Hippocampal formation (tissue), 2 donors: Measurements from ENCODE around the gene JSRP1.

Source experiments
- DNase-seq, 2 donors: peaks; one replicate each; lab custom pipeline; 2025; lab: John Stamatoyannopoulos, UW

JSRP1 gene, protein sequence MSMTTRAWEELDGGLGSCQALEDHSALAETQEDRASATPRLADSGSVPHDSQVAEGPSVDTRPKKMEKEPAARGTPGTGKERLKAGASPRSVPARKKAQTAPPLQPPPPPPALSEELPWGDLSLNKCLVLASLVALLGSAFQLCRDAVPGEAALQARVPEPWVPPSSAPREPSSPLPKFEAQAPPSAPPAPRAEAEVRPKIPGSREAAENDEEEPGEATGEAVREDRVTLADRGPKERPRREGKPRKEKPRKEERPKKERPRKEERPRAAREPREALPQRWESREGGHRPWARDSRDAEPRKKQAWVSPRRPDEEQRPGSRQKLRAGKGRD

GRCh38 chr19:2255982-2256685 lies at the start of gene JSRP1:
TSS of gene JSRP1 (minus strand) at chr19:2256417. CDS start at chr19:2255314, 1,103 bp downstream.
- no peak for DNase-seq

GRCh38 chr19:2305452-2306280 lies 49.4 kb upstream of the JSRP1 start:
- DNase-seq: no peak

DNA sequence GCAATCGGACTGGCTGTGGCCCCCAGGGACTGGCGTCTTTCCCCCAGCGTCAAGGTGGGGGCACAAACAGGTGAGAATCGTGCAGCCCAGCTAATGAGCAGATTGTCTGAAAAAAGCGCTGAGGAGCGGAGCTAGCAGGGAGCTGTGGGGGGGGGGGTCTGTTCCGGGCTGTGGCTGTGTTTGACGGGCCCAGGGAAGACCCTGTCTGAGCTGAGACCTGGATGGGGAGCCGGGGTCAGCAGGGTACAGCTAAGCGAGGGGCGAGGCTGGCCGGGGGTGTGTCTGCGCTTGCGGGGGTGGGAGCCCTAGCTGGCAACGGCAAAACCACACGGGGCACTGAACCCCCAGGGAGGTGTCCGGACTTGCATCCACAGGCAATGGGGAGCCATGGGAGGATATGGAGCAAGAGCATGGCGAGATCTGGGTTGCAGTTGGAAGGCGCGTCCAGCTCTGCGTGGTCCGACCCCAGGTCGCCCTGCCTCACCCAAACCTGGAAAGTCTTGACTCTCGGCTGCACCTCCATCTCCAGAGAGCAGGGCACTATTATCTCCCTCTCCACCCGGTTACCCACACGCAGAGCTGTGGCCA lies 47.1 kb upstream of the JSRP1 start:
- no peak for DNase-seq

- no peak for DNase-seq
These were observed 46.3 kb upstream of the JSRP1 start for GRCh38 chr19:2302319-2303210.

DNA sequence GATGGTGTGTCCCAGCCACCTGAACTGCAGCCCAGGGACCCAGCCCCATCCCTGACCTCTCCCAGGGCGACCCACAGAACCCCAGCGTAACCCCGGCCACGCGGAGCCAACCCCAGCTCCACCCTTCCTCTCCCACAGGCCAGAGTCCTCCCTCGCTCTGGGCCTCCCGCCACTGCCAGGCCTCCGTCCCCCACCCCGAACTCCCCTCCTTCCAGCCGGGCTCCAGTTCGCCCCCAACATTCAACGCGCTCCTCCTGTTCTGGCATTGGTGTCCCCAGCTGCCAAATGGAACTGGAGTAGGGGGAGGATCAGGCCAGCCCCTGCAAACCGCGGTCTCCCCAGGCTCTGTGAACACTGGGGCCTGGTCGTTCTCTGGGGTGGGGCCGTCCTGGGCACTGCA lies 44.3 kb upstream of the JSRP1 start:
- DNase-seq: no peak

DNA sequence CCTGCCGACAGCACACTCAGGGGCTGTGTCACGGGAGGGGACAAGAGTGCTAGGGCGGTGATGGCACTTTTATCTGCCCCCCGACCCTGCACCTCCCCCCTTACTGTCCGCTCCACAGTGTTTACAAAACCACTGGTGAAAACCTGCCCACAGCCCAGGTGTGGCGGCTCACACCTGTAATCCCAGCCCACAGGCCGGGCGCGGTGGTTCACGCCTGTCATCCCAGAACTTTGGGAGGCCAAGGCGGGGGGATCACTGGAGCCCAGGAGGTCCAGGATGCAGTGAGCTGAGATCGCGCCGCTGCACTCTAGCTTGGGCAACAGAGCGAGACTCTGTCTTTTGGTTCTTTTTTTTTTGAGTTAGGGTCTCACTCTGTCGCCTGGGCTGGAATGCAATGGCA lies 39.9 kb upstream of the JSRP1 start:
- no peak for DNase-seq

DNA sequence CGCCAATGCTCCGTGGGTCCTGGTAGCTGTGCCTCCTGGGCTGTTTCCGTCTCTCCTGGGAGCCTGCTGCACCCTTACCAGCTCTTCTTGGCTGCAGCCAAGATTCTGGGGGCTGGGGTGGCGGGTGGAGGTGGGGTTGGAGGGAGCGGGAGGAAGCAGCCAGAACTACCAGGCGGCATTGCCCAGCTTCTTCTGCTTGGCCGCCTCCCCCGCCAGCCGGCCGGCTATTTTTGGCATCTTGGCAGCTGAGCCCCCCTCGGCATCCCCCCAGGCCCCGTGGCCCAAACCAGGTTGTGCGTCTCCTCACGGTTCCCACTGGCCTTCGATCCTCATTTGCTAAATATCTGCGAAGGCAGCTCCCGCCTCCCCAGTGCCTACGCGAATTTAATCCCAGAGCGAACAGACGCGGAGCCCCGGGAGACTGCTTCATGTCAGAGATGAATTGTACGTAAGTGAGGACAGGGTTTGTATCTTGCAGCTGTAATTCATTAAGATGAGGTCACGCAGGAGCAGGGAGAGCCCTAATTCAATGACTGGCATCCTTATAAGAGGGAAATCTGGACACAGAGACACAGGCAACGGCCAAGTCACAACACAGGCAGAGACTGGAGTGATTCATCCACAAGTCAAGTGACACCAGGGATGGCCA lies 38.6 kb upstream of the JSRP1 start:
- peak; percentile 11 to 47 for DNase-seq

DNA sequence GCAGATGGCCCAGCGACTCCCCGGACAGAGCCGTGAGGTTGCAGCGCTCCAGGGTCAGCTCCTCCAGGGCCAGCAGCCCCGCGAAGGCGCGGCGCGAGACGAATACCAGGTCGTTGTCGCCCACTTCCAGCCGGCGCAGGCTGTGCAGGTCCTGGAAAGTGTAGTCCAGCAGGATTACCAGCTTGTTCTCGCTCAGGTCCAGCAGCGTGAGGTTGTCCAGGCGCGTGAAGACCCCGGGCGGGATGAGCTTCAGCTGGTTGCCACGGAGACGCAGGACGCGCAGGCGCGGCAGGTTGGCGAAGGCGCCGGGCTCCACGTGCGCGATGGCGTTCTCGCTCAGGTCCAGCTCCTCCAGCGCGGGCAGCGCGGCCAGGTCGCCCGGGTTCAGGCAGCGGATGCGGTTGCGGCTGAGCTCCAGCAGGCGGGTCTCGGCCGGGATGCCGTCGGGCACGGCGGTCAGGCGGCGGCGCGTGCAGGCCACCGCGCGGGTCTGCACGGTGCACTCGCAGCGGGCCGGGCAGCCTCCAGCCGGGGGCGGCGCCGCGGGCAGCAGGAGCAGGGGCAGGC lies 35.1 kb upstream of the JSRP1 start:
- DNase-seq: no peak

GRCh38 chr19:2290441-2291184 lies 34.4 kb upstream of the JSRP1 start:
- no peak for DNase-seq

DNA sequence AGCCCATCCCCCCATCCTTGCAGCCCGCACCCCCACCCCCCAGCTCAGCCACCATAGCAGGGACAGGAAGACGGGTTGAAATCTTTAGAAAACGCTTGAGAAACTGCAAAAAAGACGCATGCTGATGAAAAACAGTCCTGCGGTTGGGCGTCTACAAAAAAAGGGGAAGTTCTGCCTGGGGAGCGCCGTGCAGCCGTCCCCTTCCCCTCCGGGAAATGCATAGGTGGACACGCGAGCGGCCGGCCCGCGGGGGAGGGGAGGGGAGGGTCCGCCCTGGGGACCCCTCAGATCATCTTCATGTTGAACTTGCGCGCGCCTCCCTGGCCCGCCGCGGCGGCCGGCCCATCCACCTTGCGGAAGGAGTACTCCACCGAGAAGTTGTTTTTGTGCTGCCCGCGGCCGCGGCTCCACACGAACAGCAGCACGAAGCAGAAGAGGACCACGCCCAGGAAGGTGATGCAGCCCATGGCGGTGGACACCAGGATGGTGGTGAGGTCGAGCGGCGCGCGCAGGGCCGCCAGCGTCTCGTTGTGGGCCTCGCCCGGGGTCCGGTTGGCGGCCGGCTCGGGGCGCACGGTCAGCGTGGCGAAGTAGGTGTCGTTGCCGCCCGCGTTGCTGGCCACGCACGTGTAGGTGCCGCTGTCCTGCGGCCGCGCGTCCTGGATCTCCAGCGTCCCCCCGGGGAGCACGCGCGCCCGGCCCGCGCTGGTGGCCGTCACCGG lies 33.7 kb upstream of the JSRP1 start:
- no peak for DNase-seq

- DNase-seq: no peak
These were observed 32.8 kb upstream of the JSRP1 start for GRCh38 chr19:2288818-2289713.

DNA sequence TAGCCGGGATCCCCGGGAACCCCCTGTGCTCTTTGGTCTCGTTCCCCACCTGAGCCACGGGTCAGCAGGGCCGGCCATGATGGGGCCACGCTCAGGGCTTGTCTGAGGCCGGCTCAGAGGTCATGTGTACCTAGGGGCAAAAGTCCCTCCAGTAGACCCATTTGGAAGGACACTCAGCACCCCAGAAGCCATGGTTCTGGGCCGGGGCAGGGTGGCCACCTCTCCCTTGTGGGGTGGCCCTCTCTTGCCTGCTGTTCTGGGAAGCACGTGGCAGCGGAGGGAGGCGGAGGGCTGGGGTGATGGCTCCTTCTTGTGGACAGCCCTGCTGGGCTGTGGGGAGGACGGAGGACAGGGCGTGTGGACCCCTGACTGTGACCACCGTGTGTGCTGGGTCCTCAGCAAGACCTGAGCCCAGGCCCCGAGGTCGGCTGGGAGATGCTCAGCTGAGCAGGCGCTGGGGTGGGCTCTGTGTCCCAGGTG lies 32.2 kb upstream of the JSRP1 start:
- no peak for DNase-seq

DNA sequence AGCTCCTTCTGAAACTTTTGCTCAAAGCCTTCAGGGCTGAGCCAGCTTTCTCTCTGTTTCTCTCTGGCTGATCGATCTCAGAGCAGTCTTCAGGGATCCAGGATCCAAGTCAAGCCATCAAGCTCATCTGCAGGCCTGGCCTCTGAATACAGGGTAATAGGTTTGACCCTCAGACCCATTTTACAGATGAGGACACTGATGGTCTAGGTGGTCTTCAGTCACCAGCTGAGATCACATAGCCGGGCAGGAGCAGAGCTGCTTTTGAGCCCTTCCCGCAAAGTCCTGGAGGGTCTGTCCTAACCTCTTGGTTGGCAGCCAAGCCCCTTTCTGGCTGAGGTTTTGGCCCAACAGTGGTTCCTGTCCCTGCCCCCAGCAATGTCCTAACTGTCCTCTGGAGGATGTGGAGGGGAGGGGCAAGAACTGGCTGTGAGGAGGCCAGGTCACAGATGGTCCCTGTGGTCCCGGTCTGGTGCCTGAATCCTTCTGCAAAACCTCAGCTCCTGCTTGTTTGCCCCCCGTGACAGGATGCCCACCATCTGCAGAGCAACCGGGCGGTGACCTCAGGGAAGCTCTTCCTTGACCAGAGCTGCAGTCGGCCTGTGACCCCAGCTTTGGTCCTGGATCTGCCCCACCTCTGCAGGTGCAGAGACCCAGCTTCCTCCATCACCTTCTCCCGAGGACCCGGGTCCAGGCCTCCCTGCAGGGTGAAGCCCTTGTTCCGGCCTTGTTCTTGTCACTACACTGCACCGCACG lies 31.5 kb upstream of the JSRP1 start:
- no peak for DNase-seq

DNA sequence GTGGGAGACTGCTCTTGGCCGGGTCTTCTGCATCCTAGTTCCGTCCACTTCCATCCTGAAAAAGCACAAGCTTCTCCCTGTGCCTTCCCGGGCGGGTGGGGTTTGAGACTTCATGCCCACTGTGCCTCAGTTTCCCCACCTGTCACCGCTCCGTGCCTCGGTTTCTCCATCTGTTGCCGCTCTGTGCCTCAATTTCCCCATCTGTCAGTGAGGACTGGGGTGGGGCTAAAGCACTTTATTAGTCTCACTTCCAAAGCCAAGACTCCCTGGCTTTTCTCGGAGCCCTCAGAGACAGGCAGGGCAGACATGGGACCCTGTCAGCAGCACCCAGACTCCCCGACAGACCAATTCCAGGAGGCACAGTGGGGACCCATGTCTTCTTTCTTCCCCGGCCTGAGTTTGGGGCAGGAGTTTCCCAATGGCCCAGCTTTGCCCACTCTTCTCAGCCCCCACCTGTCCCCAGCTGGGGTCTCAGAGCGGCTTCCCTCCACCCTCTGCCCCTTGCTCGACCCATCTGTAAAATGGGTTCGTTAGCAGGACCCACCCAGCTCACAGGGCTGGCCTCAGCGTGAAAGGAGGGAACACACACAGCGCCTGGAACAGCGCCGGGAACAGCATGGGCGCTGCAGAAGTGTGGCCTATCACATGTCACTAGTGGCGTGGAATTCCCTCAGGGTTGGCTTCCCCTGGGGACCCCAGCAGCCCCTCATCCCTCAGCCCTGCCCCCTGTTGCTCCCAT lies 30.4 kb upstream of the JSRP1 start:
- DNase-seq: no peak

DNA sequence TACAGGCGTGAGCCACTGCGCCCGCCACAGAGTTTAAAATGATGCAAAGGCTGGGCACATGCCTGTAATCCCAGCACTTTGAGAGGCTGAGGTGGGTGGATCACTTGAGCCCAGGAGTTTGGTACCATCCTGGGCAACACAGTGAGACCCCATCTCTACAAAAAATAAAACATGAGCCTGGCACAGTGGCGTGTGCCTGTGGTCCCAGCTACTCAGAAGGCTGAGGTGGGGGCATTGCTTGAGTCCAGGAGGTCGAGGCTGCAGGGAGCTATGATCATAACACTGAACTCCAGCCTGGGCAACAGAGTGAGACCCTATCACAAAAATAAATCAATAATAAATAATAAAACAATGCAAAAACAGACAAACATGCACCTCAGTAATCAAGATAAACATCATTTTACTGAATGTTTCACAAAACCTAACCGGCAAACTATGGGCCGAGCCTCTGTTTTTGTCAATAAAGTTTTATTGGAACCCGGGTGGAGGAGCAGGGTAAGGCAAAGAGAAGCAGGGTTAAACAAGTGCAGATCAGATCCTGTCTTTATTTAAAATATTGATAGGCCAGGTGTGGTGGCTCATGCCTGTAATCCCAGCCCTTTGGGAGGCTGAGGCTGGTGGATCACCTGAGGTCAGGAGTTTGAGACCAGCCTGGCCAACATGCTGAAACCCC lies 27.8 kb upstream of the JSRP1 start:
- DNase-seq: no peak

GRCh38 chr19:2282862-2283237 lies 26.6 kb upstream of the JSRP1 start:
- no peak for DNase-seq
